Measurements from ENCODE around the gene GALNT5. TPM values are rescaled to one million over a fixed set of nuclear protein-coding genes. Genes with fewer than 3 reads are reported as not detected.

GALNT5 gene
- polyA plus RNA-seq, 3 donors: not detected

- intact Hi-C loops (cut with micrococcal nuclease): no loop called here
- Histone ChIP-seq H2AFZ (ENCODE audit: insufficient read depth, low read depth, low read length, poor library complexity, severe bottlenecking) (no peak overlapping the region), H4K20me1 (ENCODE audit: insufficient read depth, low read length) (no peaks in the 10 kb centered on the region), H3K36me3 (replicated peaks in 1 of 2; ENCODE audit: control insufficient read depth in 1 of 2, insufficient read depth in 2 of 2, low read length in 2 of 2) (no peaks in the 10 kb centered on the region), H3K4me2 (replicated peaks; ENCODE audit: extremely low read depth, low read length, poor library complexity, severe bottlenecking) (no peak overlapping the region), H3K9ac (ENCODE audit: insufficient read depth, low read length, poor library complexity, severe bottlenecking) (no peak overlapping the region), H3K9me3 (replicated peaks in 1 of 2; ENCODE audit: control insufficient read depth in 1 of 2, insufficient read depth in 1 of 2, low read length in 2 of 2) (no peaks in the 10 kb centered on the region), H3K79me2 (ENCODE audit: insufficient read depth, low read length) (no peaks in the 10 kb centered on the region), H3K4me1 (ENCODE audit: control insufficient read depth in 1 of 2, insufficient read depth in 2 of 2, low read length in 2 of 2) (peaks cover 0 to 3% of the 10 kb centered on the region in 2 donors), H3K4me3 (replicated peaks in 1 of 3; ENCODE audit: low read depth in 2 of 3, low read length in 3 of 3) (no peak overlapping the region), H3K27me3 (ENCODE audit: control insufficient read depth in 2 of 2, insufficient read depth in 2 of 2, low read length in 2 of 2) (no peaks in the 10 kb centered on the region), H3K27ac (ENCODE audit: low read depth in 1 of 2, low read length in 2 of 2) (no peak overlapping the region)
- H3K9me3 Mint-ChIP-seq: no peaks in the 10 kb centered on the region
- H3K27me3 Mint-ChIP-seq (ENCODE audit: low read depth in 3 of 3): peaks cover 0 to 6% (median 2%) of the 10 kb centered on the region in 3 donors
- no peaks in the 10 kb centered on the region for H3K36me3 Mint-ChIP-seq
- no peak overlapping the region for H3K27ac Mint-ChIP-seq
- 0% methylated on average over 1 of the region's 4 CpGs for WGBS (ENCODE audit: insufficient coverage)
- no peak overlapping the region for H3K4me3 Mint-ChIP-seq
- H3K4me1 Mint-ChIP-seq: peaks cover 14% of the 10 kb centered on the region
- no peak for DNase-seq
- TF ChIP-seq CTCF (IDR thresholded peaks at IDR 0.05): no peak
These were observed 3.2 kb downstream of the GALNT5 start for GRCh38 chr2:157260533-157261198.

- H3K4me1 ChIP-seq (ENCODE audit: control insufficient read depth in 1 of 2, insufficient read depth in 2 of 2, low read length in 2 of 2): peaks cover 0 to 3% of the 10 kb centered on the region in 2 donors
- no peaks in the 10 kb centered on the region for H3K36me3 Mint-ChIP-seq
- H3K27me3 Mint-ChIP-seq (ENCODE audit: low read depth in 3 of 3): peaks cover 0 to 6% (median 2%) of the 10 kb centered on the region in 3 donors
- H3K27ac Mint-ChIP-seq: no peak overlapping the region
- H3K36me3 ChIP-seq (replicated peaks in 1 of 2; ENCODE audit: control insufficient read depth in 1 of 2, insufficient read depth in 2 of 2, low read length in 2 of 2): no peaks in the 10 kb centered on the region
- 48% methylated on average over 4 of the region's 6 CpGs for WGBS (ENCODE audit: insufficient coverage)
- H3K27ac ChIP-seq (ENCODE audit: low read depth in 1 of 2, low read length in 2 of 2): no peak overlapping the region
- H3K27me3 ChIP-seq (ENCODE audit: control insufficient read depth in 2 of 2, insufficient read depth in 2 of 2, low read length in 2 of 2): no peaks in the 10 kb centered on the region
- H3K79me2 ChIP-seq (ENCODE audit: insufficient read depth, low read length): no peaks in the 10 kb centered on the region
- no peak overlapping the region for H3K9ac ChIP-seq (ENCODE audit: insufficient read depth, low read length, poor library complexity, severe bottlenecking)
- no peak for TF ChIP-seq CTCF (IDR thresholded peaks at IDR 0.05)
- no peaks in the 10 kb centered on the region for H4K20me1 ChIP-seq (ENCODE audit: insufficient read depth, low read length)
- H3K9me3 ChIP-seq (replicated peaks in 1 of 2; ENCODE audit: control insufficient read depth in 1 of 2, insufficient read depth in 1 of 2, low read length in 2 of 2): no peaks in the 10 kb centered on the region
- no peak overlapping the region for H3K4me3 ChIP-seq (replicated peaks in 1 of 3; ENCODE audit: low read depth in 2 of 3, low read length in 3 of 3)
- intact Hi-C loops (cut with micrococcal nuclease): no loop called here
- no peak overlapping the region for H2AFZ ChIP-seq (ENCODE audit: insufficient read depth, low read depth, low read length, poor library complexity, severe bottlenecking)
- H3K9me3 Mint-ChIP-seq: no peaks in the 10 kb centered on the region
- no peak overlapping the region for H3K4me2 ChIP-seq (replicated peaks; ENCODE audit: extremely low read depth, low read length, poor library complexity, severe bottlenecking)
- peaks cover 14% of the 10 kb centered on the region for H3K4me1 Mint-ChIP-seq
- no peak overlapping the region for H3K4me3 Mint-ChIP-seq
- DNase-seq: no peak
These were observed 3.8 kb downstream of the GALNT5 start for GRCh38 chr2:157261199-157261782.
